Prostate gland (tissue), 2 donors: ENCODE results near the gene ERN1.

Experiments
- POLR2A ChIP-seq: fragments of 450-650 bp; IDR thresholded peaks from one replicate; pipeline ENCODE4 v1.6.1; 2016; ENCODE audit warnings: antibody characterized with exemption, mild to moderate bottlenecking
- TF ChIP-seq, protein P1 (sequence below), 4 experiments: fragments of 200-600 bp in 2 of 4; fragments of 450-650 bp in 2 of 4; sonication (generic) in 2 of 4; IDR thresholded peaks; 1 replicate in 3 of 4; 2 replicates in 1 of 4; pipeline ENCODE4 v1.5.1; 2016 to 2019; ENCODE audit warnings: antibody characterized with exemption in 4 of 4, mild to moderate bottlenecking in 2 of 4, moderate library complexity in 2 of 4

DNA sequence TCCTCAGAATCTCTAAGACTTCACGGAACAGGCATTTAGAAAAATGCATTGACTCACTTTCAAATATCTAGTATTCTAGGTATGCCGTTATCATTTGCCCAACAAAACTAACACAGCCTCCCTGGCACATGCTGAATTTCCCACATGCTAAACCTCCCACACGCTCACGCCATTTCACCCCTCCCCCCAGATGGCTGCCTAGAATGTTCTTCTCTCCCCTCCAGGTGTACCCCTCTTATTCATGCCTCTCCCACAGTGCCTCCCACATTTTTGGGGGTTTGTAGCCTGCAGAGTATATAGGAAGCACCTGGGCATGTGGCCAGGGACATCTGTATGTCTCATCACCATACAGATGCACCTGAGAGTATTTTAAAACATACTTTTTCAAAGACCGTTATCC, 71.3 kb downstream of the ERN1 start:
- TF ChIP-seq, protein P1, sequence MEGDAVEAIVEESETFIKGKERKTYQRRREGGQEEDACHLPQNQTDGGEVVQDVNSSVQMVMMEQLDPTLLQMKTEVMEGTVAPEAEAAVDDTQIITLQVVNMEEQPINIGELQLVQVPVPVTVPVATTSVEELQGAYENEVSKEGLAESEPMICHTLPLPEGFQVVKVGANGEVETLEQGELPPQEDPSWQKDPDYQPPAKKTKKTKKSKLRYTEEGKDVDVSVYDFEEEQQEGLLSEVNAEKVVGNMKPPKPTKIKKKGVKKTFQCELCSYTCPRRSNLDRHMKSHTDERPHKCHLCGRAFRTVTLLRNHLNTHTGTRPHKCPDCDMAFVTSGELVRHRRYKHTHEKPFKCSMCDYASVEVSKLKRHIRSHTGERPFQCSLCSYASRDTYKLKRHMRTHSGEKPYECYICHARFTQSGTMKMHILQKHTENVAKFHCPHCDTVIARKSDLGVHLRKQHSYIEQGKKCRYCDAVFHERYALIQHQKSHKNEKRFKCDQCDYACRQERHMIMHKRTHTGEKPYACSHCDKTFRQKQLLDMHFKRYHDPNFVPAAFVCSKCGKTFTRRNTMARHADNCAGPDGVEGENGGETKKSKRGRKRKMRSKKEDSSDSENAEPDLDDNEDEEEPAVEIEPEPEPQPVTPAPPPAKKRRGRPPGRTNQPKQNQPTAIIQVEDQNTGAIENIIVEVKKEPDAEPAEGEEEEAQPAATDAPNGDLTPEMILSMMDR (IDR thresholded peaks at IDR 0.05) = no peak
- no peak for TF ChIP-seq POLR2A
